IPS-18c (cell line): Measurements from ENCODE around the gene A1CF.
"Not testable (repeated sequence)": the region's sequence is repeated elsewhere in the genome, so short reads cannot be mapped to it uniquely, and the experiment has no call there.

Experiments
- H3K4me3 ChIP-seq: 2 replicates; pipeline ENCODE4 v1.7.0; 2013; ENCODE audit warnings: low read depth, mild to moderate bottlenecking, low read length, moderate library complexity; ENCODE audit not compliant: insufficient read depth
- H3K9me3 ChIP-seq: one replicate; pipeline ENCODE4 v1.6.1; 2013; ENCODE audit warnings: mild to moderate bottlenecking, low read length, moderate library complexity; ENCODE audit not compliant: control insufficient read depth, insufficient read depth

Gene A1CF

GRCh38 chr10:50885097-50885859 is at the start of gene A1CF:
TSS of gene A1CF (minus strand) at chr10:50885627. CDS start at chr10:50859940, 25,687 bp downstream.
- Histone ChIP-seq H3K4me3 (no peak within 1 kb of the TSS), H3K9me3 (no peaks in the 10 kb centered on the region)

- Histone ChIP-seq H3K9me3 (no peaks in the 10 kb centered on the region), H3K4me3 (no peak overlapping the region)
Measured at GRCh38 chr10:50931948-50932431, 46.6 kb upstream of the A1CF start.

GRCh38 chr10:50929670-50930069 is 44.2 kb upstream of the A1CF start:
- H3K4me3 ChIP-seq, result no peak overlapping the region
- peaks cover 2% of the 10 kb centered on the region for H3K9me3 ChIP-seq

- Histone ChIP-seq H3K9me3 (peaks cover 7% of the 10 kb centered on the region), H3K4me3 (no peak overlapping the region)
Measured at GRCh38 chr10:50928190-50928552, 42.7 kb upstream of the A1CF start.

GRCh38 chr10:50927522-50928189 is 42.2 kb upstream of the A1CF start:
- peaks cover 12% of the 10 kb centered on the region for H3K9me3 ChIP-seq
- no peak overlapping the region for H3K4me3 ChIP-seq

- H3K9me3 ChIP-seq, result peaks cover 12% of the 10 kb centered on the region
- not testable (repeated sequence) for H3K4me3 ChIP-seq
Measured at GRCh38 chr10:50923471-50923870, 38.0 kb upstream of the A1CF start.

GRCh38 chr10:50919010-50919409 is 33.6 kb upstream of the A1CF start:
- peaks cover 9% of the 10 kb centered on the region for H3K9me3 ChIP-seq
- H3K4me3 ChIP-seq, result no peak overlapping the region

- Histone ChIP-seq H3K9me3 (peaks cover 9% of the 10 kb centered on the region), H3K4me3 (no peak overlapping the region)
Measured at GRCh38 chr10:50918529-50918928, 33.1 kb upstream of the A1CF start.

- Histone ChIP-seq H3K4me3 (no peak overlapping the region), H3K9me3 (no peaks in the 10 kb centered on the region)
Measured at GRCh38 chr10:50917486-50917885, 32.1 kb upstream of the A1CF start.

- H3K9me3 ChIP-seq, result no peaks in the 10 kb centered on the region
- H3K4me3 ChIP-seq, result no peak overlapping the region
Measured at GRCh38 chr10:50909334-50910014, 24.0 kb upstream of the A1CF start.

GRCh38 chr10:50908366-50908765 is 22.9 kb upstream of the A1CF start:
- Histone ChIP-seq H3K9me3 (no peaks in the 10 kb centered on the region), H3K4me3 (no peak overlapping the region)

GRCh38 chr10:50905797-50906196 is 20.4 kb upstream of the A1CF start:
- not testable (repeated sequence) for H3K9me3 ChIP-seq, H3K4me3 ChIP-seq

- no peak overlapping the region for H3K4me3 ChIP-seq
- no peaks in the 10 kb centered on the region for H3K9me3 ChIP-seq
Measured at GRCh38 chr10:50896721-50897120, 11.3 kb upstream of the A1CF start.

- H3K9me3 ChIP-seq, result no peaks in the 10 kb centered on the region
Measured at GRCh38 chr10:50894312-50894711, 8.9 kb upstream of the A1CF start.

GRCh38 chr10:50892467-50892866 is 7.0 kb upstream of the A1CF start:
- no peaks in the 10 kb centered on the region for H3K9me3 ChIP-seq
- no peak overlapping the region for H3K4me3 ChIP-seq

More at GRCh38 chr10:50894312-50894711, 8.9 kb upstream of the A1CF start:
- H3K4me3 ChIP-seq, result no peak overlapping the region

- H3K9me3 ChIP-seq, result no peaks in the 10 kb centered on the region
- no peak overlapping the region for H3K4me3 ChIP-seq
Measured at GRCh38 chr10:50884302-50884701, 1.1 kb downstream of the A1CF start.

GRCh38 chr10:50883629-50884028 is 1.8 kb downstream of the A1CF start:
- no peak overlapping the region for H3K4me3 ChIP-seq
- H3K9me3 ChIP-seq, result no peaks in the 10 kb centered on the region

GRCh38 chr10:50882540-50882983 is 2.9 kb downstream of the A1CF start:
- no peak overlapping the region for H3K4me3 ChIP-seq
- no peaks in the 10 kb centered on the region for H3K9me3 ChIP-seq
